ENCODE data around the gene PEBP1. TPM values are rescaled to one million over a fixed set of nuclear protein-coding genes. Genes with fewer than 3 reads are reported as not detected.

Gene PEBP1
- total RNA-seq, 1 experiment from 2014 or later, result 134 TPM

- no peaks in the 10 kb centered on the region for H3K36me3 ChIP-seq (ENCODE audit: control insufficient read depth, insufficient read depth, low read length)
- ChIA-PET POLR2A (no interaction called here), CTCF (no interaction called here)
- H3K4me1 Mint-ChIP-seq (ENCODE audit: low read depth, unreplicated experiment), result no peaks in the 10 kb centered on the region
- H3K36me3 Mint-ChIP-seq (ENCODE audit: insufficient read depth, unreplicated experiment), result peaks cover 46% of the 10 kb centered on the region
- H3K4me3 ChIP-seq (ENCODE audit: low read depth, low read length), result no peak overlapping the region
- no peaks in the 10 kb centered on the region for H3K27me3 ChIP-seq (replicated peaks; ENCODE audit: control insufficient read depth, insufficient read depth, low read length)
- no peaks in the 10 kb centered on the region for H3K9me3 ChIP-seq
- H3K27me3 Mint-ChIP-seq (ENCODE audit: insufficient read depth, unreplicated experiment), result no peaks in the 10 kb centered on the region
- H3K9me3 Mint-ChIP-seq (ENCODE audit: unreplicated experiment), result no peaks in the 10 kb centered on the region
- no peaks in the 10 kb centered on the region for H3K4me1 ChIP-seq
- H3K27ac Mint-ChIP-seq (ENCODE audit: unreplicated experiment), result no peak overlapping the region
- BruUV-seq (replicated peaks), result no TSS peak
- no peak for TF ChIP-seq CTCF (IDR thresholded peaks at IDR 0.05; ENCODE audit: insufficient read depth in 1 of 2, low read depth in 1 of 2, low read length in 1 of 2, severe bottlenecking in 1 of 2, unreplicated experiment in 1 of 2)
- no peak for DNase-seq
- H3K4me3 Mint-ChIP-seq (ENCODE audit: unreplicated experiment), result no peak overlapping the region
- intact Hi-C loops (cut with micrococcal nuclease; ENCODE audit: unreplicated experiment), result no loop called here
Measured at GRCh38 chr12:118148287-118148686, 12.4 kb downstream of the PEBP1 start.

GRCh38 chr12:118150625-118151024 lies 14.7 kb downstream of the PEBP1 start:
- Mint-ChIP-seq H3K27ac (ENCODE audit: unreplicated experiment) (peak overlapping the region; percentile 60), H3K9me3 (ENCODE audit: unreplicated experiment) (no peaks in the 10 kb centered on the region), H3K4me1 (ENCODE audit: low read depth, unreplicated experiment) (no peaks in the 10 kb centered on the region), H3K4me3 (ENCODE audit: unreplicated experiment) (no peak overlapping the region), H3K36me3 (ENCODE audit: insufficient read depth, unreplicated experiment) (peaks cover 25% of the 10 kb centered on the region), H3K27me3 (ENCODE audit: insufficient read depth, unreplicated experiment) (no peaks in the 10 kb centered on the region)
- POLR2A ChIA-PET, result no interaction called here
- Histone ChIP-seq H3K9me3 (no peaks in the 10 kb centered on the region), H3K27me3 (replicated peaks; ENCODE audit: control insufficient read depth, insufficient read depth, low read length) (no peaks in the 10 kb centered on the region), H3K4me3 (ENCODE audit: low read depth, low read length) (no peak overlapping the region), H3K36me3 (ENCODE audit: control insufficient read depth, insufficient read depth, low read length) (no peaks in the 10 kb centered on the region), H3K4me1 (no peaks in the 10 kb centered on the region)
- DNase-seq, result no peak
- no peak for TF ChIP-seq CTCF (IDR thresholded peaks at IDR 0.05; ENCODE audit: insufficient read depth in 1 of 2, low read depth in 1 of 2, low read length in 1 of 2, severe bottlenecking in 1 of 2, unreplicated experiment in 1 of 2)
- BruUV-seq (replicated peaks), result no TSS peak
- intact Hi-C loops (cut with micrococcal nuclease; ENCODE audit: unreplicated experiment), result no loop called here
- CTCF ChIA-PET, result no interaction called here

GRCh38 chr12:118151755-118152154 lies 15.8 kb downstream of the PEBP1 start:
- no peaks in the 10 kb centered on the region for H3K36me3 ChIP-seq (ENCODE audit: control insufficient read depth, insufficient read depth, low read length)
- ChIA-PET POLR2A (no interaction called here), CTCF (interaction anchor here (0.8 kb wide), 1 partner anchor 31 kb away, joined by 3 read pairs; no protein-coding TSS in a partner anchor)
- Mint-ChIP-seq H3K4me3 (ENCODE audit: unreplicated experiment) (no peak overlapping the region), H3K4me1 (ENCODE audit: low read depth, unreplicated experiment) (no peaks in the 10 kb centered on the region), H3K27me3 (ENCODE audit: insufficient read depth, unreplicated experiment) (no peaks in the 10 kb centered on the region), H3K36me3 (ENCODE audit: insufficient read depth, unreplicated experiment) (peaks cover 18% of the 10 kb centered on the region), H3K9me3 (ENCODE audit: unreplicated experiment) (no peaks in the 10 kb centered on the region), H3K27ac (ENCODE audit: unreplicated experiment) (no peak overlapping the region)
- H3K4me3 ChIP-seq (ENCODE audit: low read depth, low read length), result no peak overlapping the region
- no peaks in the 10 kb centered on the region for H3K4me1 ChIP-seq
- TF ChIP-seq CTCF (IDR thresholded peaks at IDR 0.05; ENCODE audit: insufficient read depth in 1 of 2, low read depth in 1 of 2, low read length in 1 of 2, severe bottlenecking in 1 of 2, unreplicated experiment in 1 of 2), result no peak
- intact Hi-C loops (cut with micrococcal nuclease; ENCODE audit: unreplicated experiment), result no loop called here
- no peak for DNase-seq
- H3K9me3 ChIP-seq, result no peaks in the 10 kb centered on the region
- no TSS peak for BruUV-seq (replicated peaks)
- H3K27me3 ChIP-seq (replicated peaks; ENCODE audit: control insufficient read depth, insufficient read depth, low read length), result no peaks in the 10 kb centered on the region
